Esophagus muscularis mucosa (tissue), 3 donors: ENCODE measurements around the gene ADH1C.
"Not testable (repeated sequence)": the region's sequence is repeated elsewhere in the genome, so short reads cannot be mapped to it uniquely, and the experiment has no call there.

ENCODE experiments used
- POLR2A ChIP-seq: fragments of 450-650 bp; IDR thresholded peaks from one replicate; pipeline ENCODE4 v1.6.1; 2017; ENCODE audit warnings: antibody characterized with exemption, moderate library complexity, mild to moderate bottlenecking, low read depth
- TF ChIP-seq, protein P1 (sequence below), 3 experiments: fragments of 200-600 bp in 2 of 3; fragments of 450-650 bp in 1 of 3; sonication (generic) in 2 of 3; IDR thresholded peaks; one replicate each; pipeline ENCODE4 v1.5.1; 2017 to 2019; ENCODE audit warnings: antibody characterized with exemption in 3 of 3, mild to moderate bottlenecking in 2 of 3, moderate library complexity in 1 of 3

DNA sequence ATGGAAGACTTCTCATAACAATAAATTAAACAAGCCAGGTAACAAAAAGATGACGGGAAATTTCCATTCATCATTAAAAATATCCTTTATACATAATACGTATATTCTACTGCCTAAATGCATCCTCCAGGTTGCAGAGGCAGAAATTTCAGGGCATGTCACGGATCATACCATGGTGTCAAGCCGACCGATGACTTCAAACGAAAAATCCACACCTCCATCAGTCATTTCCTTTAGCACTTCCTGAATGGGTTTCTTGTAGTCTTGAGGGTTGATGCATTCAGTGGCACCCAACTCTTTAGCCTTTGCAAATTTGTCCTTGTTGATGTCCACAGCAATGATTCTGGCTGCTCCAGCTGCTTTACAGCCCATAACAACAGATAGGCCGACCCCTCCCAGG is 9.9 kb downstream of the ADH1C start:
- TF ChIP-seq, protein P1, sequence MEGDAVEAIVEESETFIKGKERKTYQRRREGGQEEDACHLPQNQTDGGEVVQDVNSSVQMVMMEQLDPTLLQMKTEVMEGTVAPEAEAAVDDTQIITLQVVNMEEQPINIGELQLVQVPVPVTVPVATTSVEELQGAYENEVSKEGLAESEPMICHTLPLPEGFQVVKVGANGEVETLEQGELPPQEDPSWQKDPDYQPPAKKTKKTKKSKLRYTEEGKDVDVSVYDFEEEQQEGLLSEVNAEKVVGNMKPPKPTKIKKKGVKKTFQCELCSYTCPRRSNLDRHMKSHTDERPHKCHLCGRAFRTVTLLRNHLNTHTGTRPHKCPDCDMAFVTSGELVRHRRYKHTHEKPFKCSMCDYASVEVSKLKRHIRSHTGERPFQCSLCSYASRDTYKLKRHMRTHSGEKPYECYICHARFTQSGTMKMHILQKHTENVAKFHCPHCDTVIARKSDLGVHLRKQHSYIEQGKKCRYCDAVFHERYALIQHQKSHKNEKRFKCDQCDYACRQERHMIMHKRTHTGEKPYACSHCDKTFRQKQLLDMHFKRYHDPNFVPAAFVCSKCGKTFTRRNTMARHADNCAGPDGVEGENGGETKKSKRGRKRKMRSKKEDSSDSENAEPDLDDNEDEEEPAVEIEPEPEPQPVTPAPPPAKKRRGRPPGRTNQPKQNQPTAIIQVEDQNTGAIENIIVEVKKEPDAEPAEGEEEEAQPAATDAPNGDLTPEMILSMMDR (IDR thresholded peaks at IDR 0.05): not testable (repeated sequence)
- TF ChIP-seq POLR2A: not testable (repeated sequence)
